Measurements from ENCODE around the gene NCR2. TPM values are rescaled to one million over a fixed set of nuclear protein-coding genes. Genes with fewer than 3 reads are reported as not detected.

NCR2 gene
- total RNA-seq, 4 donors from 2014 or later, result not detected

GRCh38 chr6:41374618-41375590 lies 39.5 kb downstream of the NCR2 start:
- no peaks in the 10 kb centered on the region for H3K36me3 ChIP-seq
- 45 to 46% methylated on average over 24 to 29 of the region's 46 CpGs for WGBS, 2 donors (ENCODE audit: low coverage in 1 of 2)
- H3K9me3 ChIP-seq, result no peaks in the 10 kb centered on the region
- ATAC-seq, result no peak
- H3K27ac ChIP-seq, result no peak overlapping the region
- H3K4me1 ChIP-seq, result peaks cover 0 to 48% (median 26%) of the 10 kb centered on the region in 3 donors
- H3K27me3 ChIP-seq, result peaks cover 89% of the 10 kb centered on the region
- TF ChIP-seq POLR2AphosphoS5 (IDR thresholded peaks at IDR 0.05), result no peak
- TF ChIP-seq POLR2A (IDR thresholded peaks at IDR 0.05), result no peak
- no peak for TF ChIP-seq CTCF (IDR thresholded peaks at IDR 0.05)
- no peak overlapping the region for H3K4me3 ChIP-seq

- Histone ChIP-seq H3K9me3 (no peaks in the 10 kb centered on the region), H3K36me3 (no peaks in the 10 kb centered on the region), H3K4me3 (no peak overlapping the region), H3K27ac (no peak overlapping the region), H3K27me3 (peaks cover 81% of the 10 kb centered on the region), H3K4me1 (peaks cover 0 to 48% (median 26%) of the 10 kb centered on the region in 3 donors)
- WGBS, 2 donors (ENCODE audit: low coverage in 1 of 2), result 30 to 56% methylated on average over 14 to 15 of the region's 30 CpGs
- ATAC-seq, result no peak
- TF ChIP-seq POLR2A (IDR thresholded peaks at IDR 0.05) (no peak), POLR2AphosphoS5 (IDR thresholded peaks at IDR 0.05) (no peak), EP300 (IDR thresholded peaks at IDR 0.05) (no peak), CTCF (IDR thresholded peaks at IDR 0.05) (no peak)
Observed at GRCh38 chr6:41375598-41376151, 40.3 kb downstream of the NCR2 start.

- 50 to 51% methylated on average over 2 to 5 of the region's 5 CpGs for WGBS, 2 donors (ENCODE audit: low coverage in 1 of 2)
- no peak for TF ChIP-seq POLR2AphosphoS5 (IDR thresholded peaks at IDR 0.05)
- no peak for TF ChIP-seq CTCF (IDR thresholded peaks at IDR 0.05)
- no peak for TF ChIP-seq POLR2A (IDR thresholded peaks at IDR 0.05)
- no peak for TF ChIP-seq EP300 (IDR thresholded peaks at IDR 0.05)
- no peak overlapping the region for H3K4me3 ChIP-seq
- no peak for ATAC-seq
- H3K27ac ChIP-seq, result no peak overlapping the region
- peaks cover 76% of the 10 kb centered on the region for H3K27me3 ChIP-seq
- no peaks in the 10 kb centered on the region for H3K36me3 ChIP-seq
- H3K4me1 ChIP-seq, result peaks cover 0 to 46% (median 26%) of the 10 kb centered on the region in 3 donors
- no peaks in the 10 kb centered on the region for H3K9me3 ChIP-seq
Observed at GRCh38 chr6:41376176-41376575, 40.8 kb downstream of the NCR2 start.

- no peak for ATAC-seq
- TF ChIP-seq POLR2AphosphoS5 (IDR thresholded peaks at IDR 0.05), result no peak
- TF ChIP-seq EP300 (IDR thresholded peaks at IDR 0.05), result no peak
- TF ChIP-seq POLR2A (IDR thresholded peaks at IDR 0.05), result no peak
- TF ChIP-seq CTCF (IDR thresholded peaks at IDR 0.05), result no peak
- peaks cover 70% of the 10 kb centered on the region for H3K27me3 ChIP-seq
- H3K4me1 ChIP-seq, result peaks cover 0 to 37% (median 20%) of the 10 kb centered on the region in 3 donors
- H3K36me3 ChIP-seq, result no peaks in the 10 kb centered on the region
- WGBS, 2 donors (ENCODE audit: low coverage in 1 of 2), result 92 to 100% methylated on average over 1 to 2 of the region's 4 CpGs
- no peak overlapping the region for H3K4me3 ChIP-seq
- no peaks in the 10 kb centered on the region for H3K9me3 ChIP-seq
- no peak overlapping the region for H3K27ac ChIP-seq
Observed at GRCh38 chr6:41377071-41377470, 41.7 kb downstream of the NCR2 start.

Data from gastroesophageal sphincter (tissue), 4 donors.